Keratinocyte (primary cell): Measurements from ENCODE around the gene TLX2. TPM values are rescaled to one million over a fixed set of nuclear protein-coding genes. Genes with fewer than 3 reads are reported as not detected.
A peak's percentile ranks its signal among the peaks of the same experiment; 100 is the strongest.

Experiments
- DNase-seq: peaks from one replicate; pipeline ENCODE4 v3.0.0-alpha.2; 2011; ENCODE audit warnings: low read depth, missing footprints, low spot score
- FAIRE-seq: peaks from 2 replicates; lab custom pipeline; 2011; peaks lifted over from hg19 to GRCh38; lab: Jason Lieb, UNC
- H2AFZ ChIP-seq: 2 replicates; pipeline ENCODE4 v1.6.0; 2012; ENCODE audit warnings: low read length, control low read depth, inconsistent platforms; ENCODE audit not compliant: control insufficient read depth
- H3K27ac ChIP-seq: 2 replicates; pipeline ENCODE4 v1.5.1; 2011; ENCODE audit warnings: low read length; ENCODE audit not compliant: control insufficient read depth, insufficient read depth
- H3K27me3 ChIP-seq: 3 replicates; pipeline ENCODE4 v1.6.0; 2011; ENCODE audit warnings: low read length; ENCODE audit not compliant: control insufficient read depth, insufficient read depth; ENCODE audit errors: extremely low read depth
- H3K36me3 ChIP-seq, 2 experiments: 2 replicates in 1 of 2; 3 replicates in 1 of 2; pipeline ENCODE4 v1.5.1; 2011; ENCODE audit warnings: low read length in 2 of 2, mild to moderate bottlenecking in 1 of 2; ENCODE audit not compliant: control insufficient read depth in 2 of 2, insufficient read depth in 2 of 2; ENCODE audit errors: extremely low read depth in 1 of 2
- H3K4me1 ChIP-seq: 3 replicates; pipeline ENCODE4 v1.5.1; 2011; ENCODE audit warnings: low read length; ENCODE audit not compliant: control insufficient read depth, insufficient read depth; ENCODE audit errors: extremely low read depth
- H3K4me2 ChIP-seq: 3 replicates; pipeline ENCODE4 v1.6.0; 2011; ENCODE audit warnings: low read depth, low read length; ENCODE audit not compliant: control insufficient read depth, insufficient read depth; ENCODE audit errors: extremely low read depth
- H3K4me3 ChIP-seq, 3 experiments: fragments of 200-600 bp in 1 of 3; sonication (generic) in 1 of 3; 2 replicates in 2 of 3; 3 replicates in 1 of 3; pipeline ENCODE4 v1.5.1; 2011 to 2016; ENCODE audit warnings: low read length in 3 of 3, mild to moderate bottlenecking in 3 of 3, control low read depth in 2 of 3, inconsistent platforms in 1 of 3, low read depth in 1 of 3, mixed read lengths in 1 of 3, mixed run types in 1 of 3, moderate library complexity in 1 of 3; ENCODE audit not compliant: control insufficient read depth in 2 of 3, insufficient read depth in 2 of 3; ENCODE audit errors: extremely low read depth in 1 of 3
- H3K79me2 ChIP-seq: 2 replicates; pipeline ENCODE4 v1.6.0; 2012; ENCODE audit warnings: low read length; ENCODE audit not compliant: control insufficient read depth, insufficient read depth
- H3K9ac ChIP-seq: 3 replicates; pipeline ENCODE4 v1.6.0; 2011; ENCODE audit warnings: low read length; ENCODE audit not compliant: control insufficient read depth, insufficient read depth; ENCODE audit errors: extremely low read depth
- H3K9me1 ChIP-seq: 3 replicates; pipeline ENCODE4 v1.6.0; 2011; ENCODE audit warnings: low read length; ENCODE audit not compliant: control insufficient read depth, insufficient read depth; ENCODE audit errors: extremely low read depth
- H3K9me3 ChIP-seq: 2 replicates; pipeline ENCODE4 v1.5.1; 2012; ENCODE audit warnings: low read depth, low read length; ENCODE audit not compliant: control insufficient read depth
- H4K20me1 ChIP-seq: 3 replicates; pipeline ENCODE4 v1.6.0; 2011; ENCODE audit warnings: low read length; ENCODE audit not compliant: control insufficient read depth, insufficient read depth; ENCODE audit errors: extremely low read depth
- EZH2 ChIP-seq: IDR thresholded peaks from one replicate; pipeline ENCODE4 v1.6.1; 2012; ENCODE audit warnings: inconsistent platforms, mild to moderate bottlenecking, low read length, moderate library complexity
- dilution Hi-C: fragments of 300-500 bp; cut with MboI; formaldehyde crosslinking; loops from one replicate; pipeline ENCODE4 v1.7.0; 2020; ENCODE audit warnings: low sequenced_read_pairs; ENCODE audit not compliant: extremely low pct_ligation_motif_present
- polyA plus RNA-seq, 5 experiments: library from polyadenylated mRNA; depleted of rRNA in 3 of 5; stranded (reverse) in 3 of 5; stranded (forward) in 1 of 5; unstranded in 1 of 5; fragments of >200 nt; gene quantifications; 1 replicate in 1 of 5; 2 replicates in 3 of 5; 3 replicates in 1 of 5; pipeline versions ENCODE4 v1.2.1 to v1.2.3, GENCODE V29; 2011 to 2012; ENCODE audit warnings: missing spikeins in 2 of 5, low read depth in 1 of 5, low replicate concordance in 1 of 5
- TF ChIP-seq, protein P1 (sequence below), 3 experiments: IDR thresholded peaks in 1 of 3; conservative IDR thresholded peaks in 1 of 3; optimal IDR thresholded peaks in 1 of 3; 2 replicates in 2 of 3; 3 replicates in 1 of 3; pipeline versions ENCODE3 to v1.5.1; 2011; ENCODE audit warnings: low read length in 3 of 3, mild to moderate bottlenecking in 3 of 3, moderate library complexity in 2 of 3, control low read depth in 1 of 3, inconsistent platforms in 1 of 3; ENCODE audit not compliant: insufficient read depth in 2 of 3; ENCODE audit errors: extremely low read depth in 1 of 3

TLX2 gene
- polyA plus RNA-seq, 1 donor (not counting 4 experiments of a cell fraction or from before 2014, with no cell fraction given): not detected

DNA sequence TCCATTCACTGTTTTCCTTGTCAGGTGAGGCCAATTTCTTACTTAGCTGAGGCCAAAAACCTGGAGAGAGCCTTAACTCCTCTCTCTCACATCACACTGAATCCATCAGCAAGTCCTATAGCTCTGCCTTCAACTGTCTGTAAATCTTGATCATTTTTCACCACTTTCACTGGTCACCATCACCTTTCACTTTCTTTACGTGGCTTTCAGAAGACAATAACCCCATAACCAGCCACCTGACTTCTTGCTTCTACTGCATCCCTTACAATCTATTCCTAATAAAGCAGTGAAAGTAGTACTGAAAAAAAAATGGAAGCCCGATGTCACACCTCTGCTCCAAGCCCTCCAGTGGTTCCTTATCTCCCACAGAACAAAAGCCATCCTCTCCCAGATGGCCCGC, 31.8 kb downstream of the TLX2 start:
- Histone ChIP-seq H3K27ac (no peak overlapping the region), H3K9me1 (no peaks in the 10 kb centered on the region), H3K36me3 (no peaks in the 10 kb centered on the region), H3K4me2 (no peak overlapping the region), H4K20me1 (no peaks in the 10 kb centered on the region), H3K4me3 (no peak overlapping the region), H3K9ac (no peak overlapping the region), H3K27me3 (no peaks in the 10 kb centered on the region), H3K4me1 (peaks cover 12% of the 10 kb centered on the region), H3K79me2 (no peaks in the 10 kb centered on the region), H3K9me3 (no peaks in the 10 kb centered on the region), H2AFZ (no peak overlapping the region)
- dilution Hi-C loops: no loop called here
- DNase-seq (no peak), FAIRE-seq (no peak)
- TF ChIP-seq, protein P1, sequence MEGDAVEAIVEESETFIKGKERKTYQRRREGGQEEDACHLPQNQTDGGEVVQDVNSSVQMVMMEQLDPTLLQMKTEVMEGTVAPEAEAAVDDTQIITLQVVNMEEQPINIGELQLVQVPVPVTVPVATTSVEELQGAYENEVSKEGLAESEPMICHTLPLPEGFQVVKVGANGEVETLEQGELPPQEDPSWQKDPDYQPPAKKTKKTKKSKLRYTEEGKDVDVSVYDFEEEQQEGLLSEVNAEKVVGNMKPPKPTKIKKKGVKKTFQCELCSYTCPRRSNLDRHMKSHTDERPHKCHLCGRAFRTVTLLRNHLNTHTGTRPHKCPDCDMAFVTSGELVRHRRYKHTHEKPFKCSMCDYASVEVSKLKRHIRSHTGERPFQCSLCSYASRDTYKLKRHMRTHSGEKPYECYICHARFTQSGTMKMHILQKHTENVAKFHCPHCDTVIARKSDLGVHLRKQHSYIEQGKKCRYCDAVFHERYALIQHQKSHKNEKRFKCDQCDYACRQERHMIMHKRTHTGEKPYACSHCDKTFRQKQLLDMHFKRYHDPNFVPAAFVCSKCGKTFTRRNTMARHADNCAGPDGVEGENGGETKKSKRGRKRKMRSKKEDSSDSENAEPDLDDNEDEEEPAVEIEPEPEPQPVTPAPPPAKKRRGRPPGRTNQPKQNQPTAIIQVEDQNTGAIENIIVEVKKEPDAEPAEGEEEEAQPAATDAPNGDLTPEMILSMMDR (optimal IDR thresholded peaks at IDR 0.05 in 1 of 3, IDR thresholded peaks at IDR 0.05 in 1 of 3, conservative IDR thresholded peaks at IDR 0.05 in 1 of 3; ENCODE audit: extremely low read depth in 1 of 3, insufficient read depth in 2 of 3, low read length in 3 of 3): no peak
- TF ChIP-seq EZH2: no peak

DNA sequence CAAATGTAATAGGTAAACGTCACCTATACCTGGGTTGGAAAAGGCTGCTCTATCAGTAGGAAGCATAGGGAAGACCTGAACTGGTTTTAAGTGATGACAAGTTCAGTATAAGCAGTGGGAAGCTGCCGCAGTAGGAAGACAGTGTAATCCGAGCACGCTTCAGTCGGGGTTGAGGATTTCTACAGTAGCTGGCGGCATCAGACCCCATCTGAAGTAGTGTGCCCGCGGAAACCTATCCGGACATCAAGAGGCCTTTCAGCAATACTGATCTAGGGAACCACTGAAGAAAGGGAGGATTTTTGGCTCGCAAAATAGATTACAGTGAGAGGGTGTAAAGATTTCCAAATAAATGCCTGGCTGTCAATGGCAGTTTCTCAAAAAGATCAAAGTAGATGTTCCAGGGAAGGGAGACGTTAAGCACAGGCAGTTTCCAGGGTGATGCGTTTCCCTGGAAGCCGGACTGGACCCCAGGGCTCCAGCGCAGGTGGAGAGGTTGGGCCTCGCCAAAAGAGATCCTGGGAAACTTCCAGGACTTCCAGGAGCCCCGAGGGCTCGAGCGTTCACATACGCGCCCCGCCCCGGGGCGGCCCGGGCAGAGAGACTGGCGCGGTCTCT, 34.1 kb downstream of the TLX2 start:
- H3K4me3 ChIP-seq: peak overlapping the region; percentile 39 to 70 (median 69)
- H3K4me1 ChIP-seq: peaks cover 12% of the 10 kb centered on the region
- DNase-seq (no peak), FAIRE-seq (no peak)
- no peaks in the 10 kb centered on the region for H4K20me1 ChIP-seq
- H3K27me3 ChIP-seq: no peaks in the 10 kb centered on the region
- peak overlapping the region; percentile 87 for H3K4me2 ChIP-seq
- no peaks in the 10 kb centered on the region for H3K9me1 ChIP-seq
- TF ChIP-seq, protein P1 (optimal IDR thresholded peaks at IDR 0.05 in 1 of 3, IDR thresholded peaks at IDR 0.05 in 1 of 3, conservative IDR thresholded peaks at IDR 0.05 in 1 of 3; ENCODE audit: extremely low read depth in 1 of 3, insufficient read depth in 2 of 3, low read length in 3 of 3): no peak
- no peak for TF ChIP-seq EZH2
- peak overlapping the region; percentile 77 for H2AFZ ChIP-seq
- no peak overlapping the region for H3K27ac ChIP-seq
- no peaks in the 10 kb centered on the region for H3K9me3 ChIP-seq
- H3K79me2 ChIP-seq: no peaks in the 10 kb centered on the region
- dilution Hi-C loops: no loop called here
- H3K9ac ChIP-seq: peak overlapping the region; percentile 56
- no peaks in the 10 kb centered on the region for H3K36me3 ChIP-seq
